Testis (tissue), 2 donors: Measurements from ENCODE around the gene ASF1B.

Experiments used
- CTCF ChIP-seq, 3 experiments: fragments of 450-650 bp in 2 of 3; fragments of 200-600 bp in 1 of 3; sonication (generic) in 1 of 3; IDR thresholded peaks; one replicate each; pipeline ENCODE4 v1.5.1; 2016 to 2019; ENCODE audit warnings: antibody characterized with exemption in 3 of 3, mild to moderate bottlenecking in 2 of 3, moderate library complexity in 1 of 3
- POLR2A ChIP-seq: fragments of 450-650 bp; IDR thresholded peaks from one replicate; pipeline ENCODE4 v1.6.1; 2017; ENCODE audit warnings: antibody characterized with exemption, mild to moderate bottlenecking, moderate library complexity

- no peak for TF ChIP-seq CTCF (IDR thresholded peaks at IDR 0.05)
- TF ChIP-seq POLR2A: no peak
Measured at GRCh38 chr19:14101003-14101545, 35.3 kb downstream of the ASF1B start.
